Esophagus squamous epithelium (tissue), 4 donors: Measurements from ENCODE around the gene PKMYT1.

Experiments used
- POLR2A ChIP-seq, 4 donors: fragments of 450-650 bp; IDR thresholded peaks; one replicate each; pipeline ENCODE4 v1.6.1; 2017; ENCODE audit warnings: antibody characterized with exemption in 4 of 4, mild to moderate bottlenecking in 4 of 4, moderate library complexity in 3 of 4
- TF ChIP-seq, protein P1 (sequence below), 6 experiments: fragments of 450-650 bp in 4 of 6; fragments of 200-600 bp in 2 of 6; sonication (generic) in 2 of 6; IDR thresholded peaks; one replicate each; pipeline ENCODE4 v1.5.1; 2016 to 2019; ENCODE audit warnings: antibody characterized with exemption in 6 of 6, mild to moderate bottlenecking in 4 of 6, moderate library complexity in 4 of 6

DNA sequence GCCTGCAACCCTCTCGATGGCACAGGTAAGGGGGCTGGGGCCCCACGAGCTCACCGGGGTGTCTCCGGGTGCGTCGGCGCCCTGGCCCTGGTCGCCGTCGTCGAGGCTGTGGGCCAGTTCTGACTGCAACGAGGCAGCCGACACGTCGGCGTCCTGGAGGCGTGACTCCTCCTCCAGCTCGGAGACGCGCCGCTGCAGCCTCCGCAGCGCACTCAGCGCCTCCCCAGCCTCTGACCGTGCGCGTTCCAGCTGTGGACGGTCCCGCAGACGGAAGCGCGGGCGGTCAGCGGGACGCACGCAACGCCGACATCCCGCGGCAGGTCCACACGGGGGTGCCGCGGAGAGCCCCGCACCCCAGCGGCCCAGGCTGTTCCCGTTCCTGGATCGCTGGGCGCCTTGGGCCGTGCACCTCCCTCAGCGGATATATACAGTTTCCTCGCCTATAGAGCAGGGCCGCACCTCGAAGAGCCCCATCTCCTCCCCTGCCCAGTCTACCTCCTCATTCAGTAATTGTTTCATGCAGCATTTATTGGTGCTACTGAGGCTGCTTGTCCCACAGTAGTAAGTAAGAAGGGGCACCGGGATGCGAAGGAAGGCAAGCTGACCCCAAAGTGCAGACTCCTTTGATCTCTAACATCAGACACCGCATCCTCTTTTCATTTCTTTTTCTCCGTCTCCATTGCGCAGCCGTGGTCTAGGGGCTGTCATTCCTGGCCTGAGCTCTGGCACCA lies 49.4 kb upstream of the PKMYT1 start:
- TF ChIP-seq, protein P1, sequence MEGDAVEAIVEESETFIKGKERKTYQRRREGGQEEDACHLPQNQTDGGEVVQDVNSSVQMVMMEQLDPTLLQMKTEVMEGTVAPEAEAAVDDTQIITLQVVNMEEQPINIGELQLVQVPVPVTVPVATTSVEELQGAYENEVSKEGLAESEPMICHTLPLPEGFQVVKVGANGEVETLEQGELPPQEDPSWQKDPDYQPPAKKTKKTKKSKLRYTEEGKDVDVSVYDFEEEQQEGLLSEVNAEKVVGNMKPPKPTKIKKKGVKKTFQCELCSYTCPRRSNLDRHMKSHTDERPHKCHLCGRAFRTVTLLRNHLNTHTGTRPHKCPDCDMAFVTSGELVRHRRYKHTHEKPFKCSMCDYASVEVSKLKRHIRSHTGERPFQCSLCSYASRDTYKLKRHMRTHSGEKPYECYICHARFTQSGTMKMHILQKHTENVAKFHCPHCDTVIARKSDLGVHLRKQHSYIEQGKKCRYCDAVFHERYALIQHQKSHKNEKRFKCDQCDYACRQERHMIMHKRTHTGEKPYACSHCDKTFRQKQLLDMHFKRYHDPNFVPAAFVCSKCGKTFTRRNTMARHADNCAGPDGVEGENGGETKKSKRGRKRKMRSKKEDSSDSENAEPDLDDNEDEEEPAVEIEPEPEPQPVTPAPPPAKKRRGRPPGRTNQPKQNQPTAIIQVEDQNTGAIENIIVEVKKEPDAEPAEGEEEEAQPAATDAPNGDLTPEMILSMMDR (IDR thresholded peaks at IDR 0.05) = no peak
- no peak for TF ChIP-seq POLR2A (IDR thresholded peaks at IDR 0.05)
